HG02588 (cell line): ENCODE measurements around the gene ZSCAN9.
A peak's percentile ranks its signal among the peaks of the same experiment; 100 is the strongest.

Source experiments
- ATAC-seq: cut with Tn5 transposase; IDR thresholded peaks from one replicate; pipeline ENCODE4 v1.9.1; 2021; ENCODE audit warnings: mild to moderate bottlenecking, moderate library complexity; ENCODE audit not compliant: unreplicated experiment

The ZSCAN9 gene

GRCh38 chr6:28225056-28225834, at the start of gene ZSCAN9:
Gene ZSCAN9, plus strand, starts transcription at chr6:28225275. Its CDS starts 1,810 bp downstream, at chr6:28227085.
- peak; percentile 95 for ATAC-seq

DNA sequence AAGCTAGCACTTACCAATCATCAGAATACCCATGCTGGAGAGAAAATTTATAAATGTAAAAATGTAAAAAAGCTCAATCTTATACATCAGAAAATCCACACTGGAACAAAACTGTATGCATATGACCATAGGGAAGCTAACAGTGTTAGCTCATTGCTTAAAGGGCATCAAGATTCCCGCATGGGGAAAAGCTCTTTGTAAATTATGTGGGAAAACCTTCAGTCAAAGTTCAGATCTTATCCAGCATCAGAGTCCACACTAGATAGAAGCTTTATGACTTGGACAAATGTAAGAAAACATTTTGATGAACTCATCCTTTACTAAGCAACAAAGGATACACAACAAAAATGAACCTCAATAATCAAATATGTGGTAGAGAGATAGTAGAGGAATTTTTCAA, 48.7 kb upstream of the ZSCAN9 start:
- ATAC-seq = no peak

DNA sequence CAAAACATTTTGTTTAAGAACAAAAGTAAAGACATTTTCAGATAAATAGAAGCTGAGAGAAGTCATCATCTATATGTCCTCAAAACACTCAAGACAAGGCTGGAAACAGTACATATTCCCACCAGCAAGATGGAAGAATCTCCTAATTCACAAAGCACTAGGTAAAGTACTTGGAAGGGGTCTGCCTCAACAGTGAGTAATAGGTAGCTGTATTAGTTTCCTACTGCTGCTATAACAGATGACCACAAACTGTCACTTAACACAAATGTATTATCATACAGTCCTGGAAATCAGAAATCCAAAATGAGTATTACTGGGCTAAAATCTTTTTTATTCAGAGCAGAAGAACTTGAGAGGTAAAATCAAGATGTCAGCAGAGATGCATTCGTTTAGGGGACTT, 42.8 kb upstream of the ZSCAN9 start:
- no peak for ATAC-seq

GRCh38 chr6:28188111-28188979, 36.7 kb upstream of the ZSCAN9 start:
- ATAC-seq = no peak

DNA sequence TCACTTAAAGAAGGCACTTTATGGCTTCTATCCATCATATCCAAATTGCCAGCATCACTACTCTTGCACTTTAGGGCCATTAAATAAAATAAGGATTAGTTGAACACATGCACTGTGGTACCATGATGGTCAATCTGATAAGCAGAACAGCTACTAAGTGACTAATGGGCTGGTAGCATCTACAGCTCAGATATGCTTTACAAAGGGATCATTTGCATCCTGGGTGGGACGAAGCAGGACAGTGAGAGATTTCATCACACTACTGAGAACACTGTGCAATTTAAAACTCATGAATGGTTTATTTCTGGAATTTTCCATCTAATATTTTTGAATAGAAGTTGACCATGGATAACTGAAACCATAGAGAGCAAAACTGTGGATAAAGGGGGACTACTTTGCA, 25.1 kb upstream of the ZSCAN9 start:
- ATAC-seq = no peak

DNA sequence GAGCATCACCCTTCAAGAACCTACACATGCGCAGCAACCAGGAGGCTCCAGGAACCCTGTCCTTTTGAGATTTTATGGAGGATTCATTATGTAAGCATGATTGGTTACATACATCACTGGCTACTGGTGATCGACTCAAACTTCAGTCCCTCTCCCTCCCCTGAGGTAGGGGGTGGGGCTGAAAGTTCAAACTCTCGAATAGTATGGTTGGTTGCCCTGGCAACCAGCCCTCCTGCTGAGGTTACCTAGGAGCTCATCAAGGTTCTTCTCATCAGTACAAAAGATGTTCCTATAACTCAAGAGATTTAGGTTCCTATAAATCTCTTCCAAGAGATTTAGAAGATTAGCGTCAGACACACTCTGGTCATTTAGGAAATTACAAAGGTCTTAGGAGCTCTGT, 21.9 kb upstream of the ZSCAN9 start:
- no peak for ATAC-seq

DNA sequence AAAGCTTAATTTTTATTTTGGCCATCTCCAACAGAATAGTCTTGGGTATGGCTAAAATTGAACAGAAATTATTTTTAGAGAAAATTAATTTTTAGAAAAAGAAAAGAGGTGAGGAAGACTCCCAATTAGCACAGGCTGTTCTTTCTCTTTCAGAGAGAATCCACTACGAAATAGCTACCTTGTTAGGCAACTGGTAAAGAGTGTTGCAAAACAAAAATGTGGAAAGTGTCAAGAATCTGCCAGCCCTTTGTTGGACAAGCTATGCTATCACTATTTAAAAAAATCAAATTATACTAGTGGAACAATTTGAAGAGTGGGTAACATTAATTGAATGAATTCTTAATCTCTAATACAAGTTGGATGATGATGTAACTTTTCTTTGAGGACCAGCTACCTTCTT, 19.2 kb upstream of the ZSCAN9 start:
- no peak for ATAC-seq

DNA sequence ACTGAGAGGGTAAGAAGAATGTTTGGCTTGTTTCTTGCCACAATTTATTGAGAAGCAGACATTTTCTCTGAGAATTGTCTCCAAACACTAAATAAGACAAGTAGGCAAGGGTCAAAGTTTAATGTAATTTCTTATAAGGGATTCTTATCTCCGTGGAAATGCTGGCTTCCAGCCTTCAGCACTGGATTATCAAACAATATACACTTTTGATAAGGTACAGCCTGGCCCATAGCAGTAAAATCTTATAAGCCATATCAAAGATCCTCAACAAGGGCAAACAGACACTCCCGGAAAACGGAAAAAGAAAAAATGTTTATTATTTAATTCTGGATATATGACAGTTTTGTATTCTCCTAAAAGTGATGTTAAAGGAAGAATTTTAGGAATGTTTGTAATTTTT, 18.5 kb upstream of the ZSCAN9 start:
- ATAC-seq = no peak

- ATAC-seq = no peak
Measured at GRCh38 chr6:28206928-28207509, 18.1 kb upstream of the ZSCAN9 start.

DNA sequence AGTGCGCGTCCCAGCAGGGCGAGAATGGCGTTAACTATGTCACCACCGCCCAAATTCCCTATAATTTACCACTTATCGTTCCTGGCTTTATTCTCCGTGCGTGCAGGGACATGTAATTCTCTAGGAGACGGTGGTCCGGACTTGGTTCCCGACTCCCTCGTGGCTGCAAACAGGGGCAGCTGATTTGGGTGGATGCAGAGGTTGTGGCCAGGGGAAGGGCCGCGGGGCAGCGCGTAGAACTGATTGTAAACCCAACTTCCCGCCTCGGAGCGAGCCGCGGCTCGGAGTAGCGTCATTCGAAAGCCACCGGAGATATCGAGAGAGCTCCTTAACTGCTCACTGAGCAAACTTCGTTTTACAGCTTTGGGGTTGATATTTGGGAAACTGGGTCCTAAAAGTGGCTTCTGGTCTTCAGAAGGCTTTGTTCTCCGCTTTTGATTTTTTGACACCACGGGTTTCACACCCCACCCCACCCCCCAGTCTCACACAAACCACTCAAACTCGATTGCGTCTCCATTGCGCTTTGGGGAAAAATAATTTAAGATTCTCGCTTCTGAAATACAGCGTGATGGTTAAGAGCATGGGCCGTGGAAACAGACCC, 17.5 kb upstream of the ZSCAN9 start:
- no peak for ATAC-seq

DNA sequence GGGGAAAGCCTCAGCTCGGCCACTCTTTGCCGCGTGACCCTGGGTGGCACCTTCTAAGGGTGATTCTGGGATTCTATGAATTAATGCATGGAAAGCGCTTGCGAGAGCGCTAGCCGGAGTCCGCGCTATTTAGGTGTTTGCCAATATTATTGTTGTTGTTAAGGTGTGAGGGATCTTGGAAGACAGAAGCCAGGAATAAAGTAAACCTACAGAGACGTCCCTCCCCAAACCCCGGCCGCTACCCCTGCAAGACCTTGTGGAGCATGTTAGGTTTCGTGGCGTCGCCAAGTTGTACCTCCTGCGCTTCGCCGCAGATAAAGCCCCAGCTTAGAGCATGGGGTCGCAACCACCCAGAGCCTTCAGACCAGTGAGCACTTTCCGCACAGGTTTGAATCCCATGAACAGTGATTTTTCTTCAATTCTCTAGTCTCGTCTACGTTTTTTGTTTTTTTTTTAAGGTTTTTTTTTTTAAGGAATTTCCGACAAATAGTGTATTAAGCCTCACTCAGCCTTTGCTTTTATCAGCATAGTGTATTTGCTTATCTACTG, 16.9 kb upstream of the ZSCAN9 start:
- ATAC-seq = no peak

DNA sequence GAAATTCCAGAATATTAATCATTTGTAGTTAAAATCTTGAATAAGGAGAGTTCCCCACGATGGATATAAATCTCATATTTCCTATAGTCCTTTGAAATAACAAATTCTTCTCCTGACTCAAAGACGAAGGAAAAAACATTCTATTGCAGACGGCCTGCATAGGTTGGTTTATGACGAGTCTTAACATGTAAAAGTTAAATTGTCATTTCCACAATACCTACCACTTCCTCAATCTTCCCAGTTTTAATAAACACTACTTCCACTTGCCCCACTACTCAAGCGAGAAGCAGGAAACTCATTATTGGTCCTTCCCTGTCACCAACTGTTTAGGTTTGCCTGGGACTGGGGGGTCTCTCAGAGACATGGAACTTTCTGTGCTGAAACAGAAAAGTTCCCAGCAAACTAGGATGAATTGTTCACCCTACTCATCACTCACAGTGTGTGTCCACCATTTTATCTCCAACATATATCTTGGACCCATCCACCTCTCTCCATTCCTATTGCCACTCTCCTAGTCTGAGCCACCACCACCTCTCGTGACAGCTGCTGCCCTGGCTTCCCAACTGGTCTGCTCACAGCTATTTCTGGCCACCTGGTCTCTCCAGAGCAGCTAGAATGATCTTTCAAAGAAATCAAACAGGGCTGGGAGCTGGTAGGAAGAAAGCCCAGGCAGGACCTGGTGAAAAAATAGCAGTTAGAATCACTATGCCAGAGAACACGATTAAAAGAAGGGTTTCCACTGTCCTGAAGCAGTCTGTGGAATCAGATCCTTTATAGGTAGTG, 15.1 kb upstream of the ZSCAN9 start:
- ATAC-seq = no peak

DNA sequence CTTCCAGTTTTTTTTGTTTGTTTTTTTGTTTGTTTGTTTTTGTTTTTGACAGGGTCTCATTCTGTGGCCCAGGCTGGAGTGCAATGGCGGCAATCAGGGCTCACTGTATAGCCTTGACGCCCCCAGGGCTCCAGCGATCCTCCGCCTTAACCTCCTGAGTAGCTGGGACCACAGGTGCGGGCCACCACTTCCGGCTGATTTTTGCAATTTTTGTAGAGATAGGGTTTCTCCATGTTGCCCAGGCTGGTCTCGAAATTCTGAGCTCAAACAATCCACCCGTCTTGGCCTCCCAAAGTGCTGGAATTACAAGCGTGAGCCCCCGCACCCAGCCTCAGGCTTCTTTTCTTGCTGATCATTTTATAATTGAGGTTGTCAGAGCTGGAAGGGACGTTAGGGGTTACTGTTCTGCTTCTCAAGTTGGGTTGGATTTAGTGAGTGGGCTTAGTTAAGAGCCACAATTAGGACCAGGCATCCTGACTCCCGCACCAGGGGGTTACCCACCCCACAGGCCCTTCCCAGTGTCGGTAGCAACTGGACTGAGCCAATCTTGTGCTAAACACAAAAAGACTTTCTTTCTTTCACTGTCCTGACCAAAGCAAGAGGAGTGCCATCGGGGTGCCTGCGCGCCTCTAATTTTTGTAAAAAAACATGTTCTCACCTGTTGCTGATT, 13.1 kb upstream of the ZSCAN9 start:
- peak; percentile 13 for ATAC-seq

- peak; percentile 52 for ATAC-seq
Measured at GRCh38 chr6:28212510-28213212, 12.4 kb upstream of the ZSCAN9 start.

DNA sequence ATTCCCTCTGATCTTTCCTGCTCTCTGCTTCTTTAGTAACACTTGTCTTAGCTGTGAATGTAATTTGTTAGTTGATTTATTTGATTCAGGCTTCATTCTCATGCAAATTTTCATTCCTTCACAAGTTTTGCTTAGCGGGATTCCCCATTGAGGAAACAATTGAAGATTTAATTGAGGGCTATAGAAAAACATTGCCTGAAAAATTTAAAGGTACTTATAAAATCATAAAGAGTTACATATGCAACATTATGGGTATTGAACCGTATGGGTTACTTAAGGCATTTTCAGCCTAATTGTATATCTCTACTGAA, 11.9 kb upstream of the ZSCAN9 start:
- ATAC-seq = no peak

GRCh38 chr6:28215425-28215824, 9.7 kb upstream of the ZSCAN9 start:
- no peak for ATAC-seq

DNA sequence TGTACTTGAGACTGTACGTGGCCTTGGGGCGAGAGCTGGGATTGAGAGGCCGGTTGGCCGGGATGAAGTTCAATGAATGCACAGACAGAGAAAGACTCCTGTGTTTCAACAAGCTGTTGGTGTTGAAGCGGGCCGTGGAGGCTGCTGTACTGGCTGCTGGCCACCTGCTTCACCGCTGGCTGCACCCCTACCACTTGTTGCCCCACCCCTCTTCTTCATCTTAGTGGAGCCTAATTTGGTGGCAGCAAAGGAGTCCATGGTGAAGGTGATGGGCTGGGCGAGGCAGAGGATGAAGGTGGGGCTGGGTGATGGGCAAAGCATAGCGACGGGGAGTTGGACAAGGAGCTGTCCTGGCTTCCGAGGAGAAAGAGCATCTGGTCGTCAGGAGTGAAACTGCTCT, 7.2 kb upstream of the ZSCAN9 start:
- no peak for ATAC-seq

DNA sequence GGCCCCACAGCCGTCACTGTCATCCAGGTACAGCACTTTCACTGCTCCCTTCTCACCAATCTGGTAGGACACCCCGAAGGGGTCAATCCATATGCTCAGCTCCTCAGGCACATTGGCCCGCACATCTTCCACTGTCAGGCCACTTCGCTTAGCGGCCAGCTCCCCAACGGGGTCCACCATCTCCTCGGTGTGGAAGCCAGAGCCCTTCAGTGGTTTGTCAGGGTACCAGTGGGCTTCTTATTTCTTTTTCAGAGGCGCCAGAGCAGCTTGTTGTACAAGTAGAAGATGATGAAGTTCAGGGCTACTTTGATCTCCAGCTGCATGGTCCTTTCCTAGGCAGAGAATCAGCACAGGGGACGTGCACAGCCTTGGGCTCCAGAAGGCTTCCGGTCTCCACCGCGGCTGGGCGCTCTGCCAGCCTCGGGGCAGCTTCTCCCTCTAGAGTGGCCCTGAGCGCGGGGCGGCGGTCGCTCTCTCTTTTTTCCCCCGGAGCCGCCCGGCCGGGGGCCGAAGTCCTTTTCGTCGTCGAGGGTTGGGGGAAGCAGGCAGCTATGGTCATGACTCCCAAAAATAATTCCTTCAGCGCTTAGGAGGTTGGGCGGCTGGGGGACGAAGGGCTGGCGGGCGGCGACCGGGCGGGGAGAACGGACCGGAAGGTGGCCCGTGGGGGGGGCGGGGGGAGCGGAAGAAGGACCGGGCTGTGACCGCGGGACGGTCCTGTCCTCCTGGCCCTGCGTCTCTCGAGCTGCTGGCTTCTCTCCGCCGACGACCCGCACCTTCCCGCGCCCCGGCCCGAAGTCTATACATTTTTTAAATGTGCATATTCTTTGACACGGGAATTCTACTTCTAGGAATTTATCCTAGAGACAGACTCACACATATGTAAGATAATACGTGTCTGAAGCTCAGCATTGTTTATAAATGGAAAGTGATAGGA, 6.5 kb upstream of the ZSCAN9 start:
- peak; percentile 67 for ATAC-seq
